HepG2 (cell line): ENCODE data around the gene PRDM15. TPM values are rescaled to one million over a fixed set of nuclear protein-coding genes. Genes with fewer than 3 reads are reported as not detected.

Source experiments
- ATAC-seq: fragments of 200-7000 bp; cut with Tn5 transposase; 3 replicates; pipeline ENCODE4 v1.9.1; 2020; ENCODE audit warnings: mild to moderate bottlenecking, moderate library complexity
- BruUV-seq: library from RNA; stranded (reverse); fragments of 400-500 nt; replicated peaks from 2 replicates; lab custom pipeline; 2021; lab: Mats Ljungman, UMichigan
- CTCF ChIA-PET: fragments of 300-600 bp; formaldehyde crosslinking; extraction: SDS; loops from one replicate; lab custom pipeline; 2021; ENCODE audit warnings: low total read pairs, inconsistent platforms, low intra/inter-chr PET ratio; lab: Yijun Ruan, JAX
- POLR2A ChIA-PET: fragments of 350-600 bp; sonication (Branson Sonifier 250); formaldehyde crosslinking; loops from one replicate; lab custom pipeline; 2020; ENCODE audit warnings: antibody characterized with exemption, inconsistent platforms; lab: Yijun Ruan, JAX
- DNase-seq: peaks from one replicate; pipeline ENCODE4 v3.0.0-alpha.2; 2015; ENCODE audit warnings: low spot score
- FAIRE-seq: peaks from 3 replicates; lab custom pipeline; 2011; peaks lifted over from hg19 to GRCh38; lab: Jason Lieb, UNC
- H2AFZ ChIP-seq: one replicate; pipeline ENCODE4 v1.6.1; 2011; ENCODE audit warnings: low read length, inconsistent platforms
- H3K27ac ChIP-seq: fragments of 300-600 bp; 3 replicates; pipeline ENCODE4 v1.8.0; 2011; ENCODE audit warnings: mixed run types, mild to moderate bottlenecking, mixed read lengths, low read length, inconsistent platforms; ENCODE audit not compliant: insufficient read depth; ENCODE audit errors: extremely low read length
- H3K27me3 ChIP-seq, 2 experiments: fragments of 200-600 bp in 1 of 2; 2 replicates in 1 of 2; 3 replicates in 1 of 2; pipeline versions ENCODE4 v1.6.0 to v1.8.0; 2011; ENCODE audit warnings: low read length in 2 of 2, mild to moderate bottlenecking in 2 of 2, moderate library complexity in 2 of 2, inconsistent platforms in 1 of 2; ENCODE audit not compliant: insufficient read depth in 2 of 2, control insufficient read depth in 1 of 2
- H3K36me3 ChIP-seq, 2 experiments: fragments of 200-600 bp in 1 of 2; replicated peaks in 1 of 2; 2 replicates in 1 of 2; 3 replicates in 1 of 2; pipeline versions ENCODE4 v1.5.1 to v1.8.0; 2011; ENCODE audit warnings: low read length in 2 of 2, inconsistent platforms in 1 of 2; ENCODE audit not compliant: insufficient read depth in 2 of 2, control insufficient read depth in 1 of 2
- H3K4me1 ChIP-seq: 2 replicates; pipeline ENCODE4 v1.5.1; 2012; ENCODE audit warnings: low read length, inconsistent platforms; ENCODE audit not compliant: insufficient read depth
- H3K4me2 ChIP-seq: 2 replicates; pipeline ENCODE4 v1.6.0; 2011; ENCODE audit warnings: low read depth, low read length, inconsistent platforms
- H3K4me3 ChIP-seq, 3 experiments: fragments of 200-600 bp in 1 of 3; sonication (generic), shearing (Covaris generic) in 1 of 3; replicated peaks in 1 of 3; 2 replicates each; pipeline ENCODE4 v1.5.1; 2011 to 2016; ENCODE audit warnings: low read length in 3 of 3, inconsistent platforms in 2 of 3, low read depth in 2 of 3, mild to moderate bottlenecking in 2 of 3, control low read depth in 1 of 3, mixed read lengths in 1 of 3; ENCODE audit not compliant: insufficient read depth in 1 of 3
- H3K79me2 ChIP-seq: one replicate; pipeline ENCODE4 v1.6.1; 2011; ENCODE audit warnings: low read length, inconsistent platforms; ENCODE audit not compliant: insufficient read depth
- H3K9ac ChIP-seq: 2 replicates; pipeline ENCODE4 v1.6.0; 2011; ENCODE audit warnings: mild to moderate bottlenecking, low read depth, low read length, inconsistent platforms; ENCODE audit not compliant: insufficient read depth
- H3K9me3 ChIP-seq: 2 replicates; pipeline ENCODE4 v1.5.1; 2012; ENCODE audit warnings: mild to moderate bottlenecking, low read length
- H4K20me1 ChIP-seq: 2 replicates; pipeline ENCODE4 v1.6.0; 2011; ENCODE audit warnings: inconsistent platforms, mild to moderate bottlenecking, low read length, moderate library complexity; ENCODE audit not compliant: insufficient read depth
- DBP ChIP-seq: sonication (generic); formaldehyde crosslinking; IDR thresholded peaks from 2 replicates; pipeline ENCODE4 v1.4.0; 2020; ENCODE audit warnings: missing genetic modification reagents; ENCODE audit errors: not compliant biosample characterization
- DMTF1 ChIP-seq: sonication (generic); formaldehyde crosslinking; IDR thresholded peaks from 2 replicates; pipeline ENCODE4 v1.4.0; 2020; ENCODE audit warnings: mild to moderate bottlenecking, missing genetic modification reagents
- MAF1 ChIP-seq: sonication (generic); formaldehyde crosslinking; IDR thresholded peaks from 2 replicates; pipeline ENCODE4 v1.5.0; 2020; ENCODE audit warnings: missing genetic modification reagents, borderline replicate concordance
- MED13 ChIP-seq: sonication (generic); formaldehyde crosslinking; IDR thresholded peaks from 2 replicates; pipeline ENCODE4 v1.5.0; 2020; ENCODE audit warnings: missing genetic modification reagents
- MEIS2 ChIP-seq: sonication (generic); formaldehyde crosslinking; IDR thresholded peaks from 2 replicates; pipeline ENCODE4 v1.9.0; 2021; ENCODE audit warnings: mild to moderate bottlenecking, missing genetic modification reagents
- RAD51 ChIP-seq: fragments of 450-650 bp; IDR thresholded peaks from 2 replicates; pipeline ENCODE4 v1.6.1; 2016; ENCODE audit warnings: borderline replicate concordance
- TBP ChIP-seq: sonication (generic); formaldehyde crosslinking; IDR thresholded peaks from 2 replicates; pipeline ENCODE4 v1.5.0; 2020; ENCODE audit warnings: missing genetic modification reagents
- ZNF124 ChIP-seq: sonication (generic); formaldehyde crosslinking; IDR thresholded peaks from 2 replicates; pipeline ENCODE4 v1.4.0; 2020; ENCODE audit warnings: missing genetic modification reagents
- ZNF24 ChIP-seq: fragments of 450-650 bp; IDR thresholded peaks from 2 replicates; pipeline ENCODE4 v1.6.1; 2017; ENCODE audit warnings: antibody characterized with exemption, mild to moderate bottlenecking
- ZNF670 ChIP-seq: sonication (generic); formaldehyde crosslinking; IDR thresholded peaks from 2 replicates; pipeline ENCODE4 v1.8.0; 2022; ENCODE audit warnings: mild to moderate bottlenecking, missing genetic modification reagents, borderline replicate concordance
- WGBS: methylation state at CpG from one replicate; pipeline ENCODE4 v1.1.6; 2017; ENCODE audit warnings: low lambda C conversion rate; 5-methylcytosine and 5-hydroxymethylcytosine counted together
- in situ Hi-C: cut with HindIII; loops from 2 replicates; pipeline ENCODE4 v1.10.0; 2017; ENCODE audit warnings: low pct_unique_long_range_greater_than_20kb; ENCODE audit not compliant: extremely low pct_ligation_motif_present
- intact Hi-C: fragments of 100-400 bp; cut with micrococcal nuclease; formaldehyde crosslinking; loops from one replicate; pipeline ENCODE4 v1.10.0; 2022; ENCODE audit not compliant: unreplicated experiment
- polyA plus RNA-seq, 8 experiments: library from polyadenylated mRNA; depleted of rRNA in 3 of 8; stranded (reverse) in 7 of 8; unstranded in 1 of 8; fragments of >200 nt; fragmentation: Illumina TruSeq in 4 of 8; extraction: Trizol in 4 of 8; gene quantifications; 2 replicates each; pipeline versions ENCODE4 v1.2.1 to v1.2.3, GENCODE V29; 2011 to 2016; ENCODE audit warnings: low read depth in 4 of 8, missing spikeins in 1 of 8, mixed read lengths in 1 of 8; ENCODE audit not compliant: insufficient read depth in 1 of 8
- total RNA-seq, 5 experiments: library from RNA; depleted of rRNA; stranded (reverse); fragments of >200 nt; fragmentation: Illumina TruSeq; extraction: Trizol; gene quantifications; 2 replicates each; pipeline ENCODE4 v1.2.3, GENCODE V29; 2016; ENCODE audit warnings: low read depth in 1 of 5
- TF ChIP-seq, protein P1 (sequence below): sonication (generic); formaldehyde crosslinking; IDR thresholded peaks from 2 replicates; pipeline ENCODE4 v1.9.0; 2021; ENCODE audit warnings: missing genetic modification reagents, mild to moderate bottlenecking, borderline replicate concordance
- TF ChIP-seq, protein P2 (sequence below): sonication (generic); formaldehyde crosslinking; IDR thresholded peaks from 2 replicates; pipeline ENCODE4 v1.4.0; 2020; ENCODE audit warnings: missing genetic modification reagents

PRDM15 gene
- total and polyA plus RNA-seq, 2 of the 13 experiments (the other 11 are each of a cell fraction or from before 2014, with no cell fraction given): 4.0 to 6.9 TPM

- in situ Hi-C loops: no loop called here
- no peak for ATAC-seq
These were observed 63.2 kb downstream of the PRDM15 start for GRCh38 chr21:41815652-41816582.

More at GRCh38 chr21:41815652-41816582, 63.2 kb downstream of the PRDM15 start:
- H4K20me1 ChIP-seq: no peaks in the 10 kb centered on the region
- no peak overlapping the region for H2AFZ ChIP-seq
- H3K27me3 ChIP-seq: no peaks in the 10 kb centered on the region; a peak in 1 of 5 replicates
- H3K4me1 ChIP-seq: no peaks in the 10 kb centered on the region
- WGBS: 94% methylated on average over 30 of the region's 50 CpGs
- peaks cover 4 to 19% of the 10 kb centered on the region in 2 experiments; a peak in 4 of 5 replicates for H3K36me3 ChIP-seq
- no peak overlapping the region for H3K4me3 ChIP-seq
- intact Hi-C loops: loop anchor here (2.0 to 5.0 kb wide), 4 partner anchors 37 to 301 kb away; partner anchors contain the start of gene RIPK4
- FAIRE-seq: no peak
- no peaks in the 10 kb centered on the region for H3K79me2 ChIP-seq
- no peak overlapping the region for H3K4me2 ChIP-seq
- no peaks in the 10 kb centered on the region for H3K9me3 ChIP-seq
- no TSS peak for BruUV-seq
- H3K27ac ChIP-seq: no peak overlapping the region
- TF ChIP-seq, protein P1, sequence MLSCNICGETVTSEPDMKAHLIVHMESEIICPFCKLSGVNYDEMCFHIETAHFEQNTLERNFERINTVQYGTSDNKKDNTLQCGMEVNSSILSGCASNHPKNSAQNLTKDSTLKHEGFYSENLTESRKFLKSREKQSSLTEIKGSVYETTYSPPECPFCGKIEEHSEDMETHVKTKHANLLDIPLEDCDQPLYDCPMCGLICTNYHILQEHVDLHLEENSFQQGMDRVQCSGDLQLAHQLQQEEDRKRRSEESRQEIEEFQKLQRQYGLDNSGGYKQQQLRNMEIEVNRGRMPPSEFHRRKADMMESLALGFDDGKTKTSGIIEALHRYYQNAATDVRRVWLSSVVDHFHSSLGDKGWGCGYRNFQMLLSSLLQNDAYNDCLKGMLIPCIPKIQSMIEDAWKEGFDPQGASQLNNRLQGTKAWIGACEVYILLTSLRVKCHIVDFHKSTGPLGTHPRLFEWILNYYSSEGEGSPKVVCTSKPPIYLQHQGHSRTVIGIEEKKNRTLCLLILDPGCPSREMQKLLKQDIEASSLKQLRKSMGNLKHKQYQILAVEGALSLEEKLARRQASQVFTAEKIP: no peak
- TF ChIP-seq MEIS2 (no peak), MAF1 (CRISPR knock-in tag) (no peak), ZNF124 (CRISPR knock-in tag) (no peak), TBP (CRISPR knock-in tag) (no peak), ZNF24 (no peak), DBP (CRISPR knock-in tag) (no peak), ZNF670 (CRISPR knock-in tag) (no peak), MED13 (CRISPR knock-in tag) (no peak), DMTF1 (CRISPR knock-in tag) (no peak), RAD51 (no peak)
- TF ChIP-seq, protein P2, sequence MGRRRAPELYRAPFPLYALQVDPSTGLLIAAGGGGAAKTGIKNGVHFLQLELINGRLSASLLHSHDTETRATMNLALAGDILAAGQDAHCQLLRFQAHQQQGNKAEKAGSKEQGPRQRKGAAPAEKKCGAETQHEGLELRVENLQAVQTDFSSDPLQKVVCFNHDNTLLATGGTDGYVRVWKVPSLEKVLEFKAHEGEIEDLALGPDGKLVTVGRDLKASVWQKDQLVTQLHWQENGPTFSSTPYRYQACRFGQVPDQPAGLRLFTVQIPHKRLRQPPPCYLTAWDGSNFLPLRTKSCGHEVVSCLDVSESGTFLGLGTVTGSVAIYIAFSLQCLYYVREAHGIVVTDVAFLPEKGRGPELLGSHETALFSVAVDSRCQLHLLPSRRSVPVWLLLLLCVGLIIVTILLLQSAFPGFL (CRISPR knock-in tag): no peak
- TF ChIP-seq, all 625 proteins: peak for 0
- H3K9ac ChIP-seq: no peak overlapping the region
- ChIA-PET CTCF (interaction anchor here (1.4 to 2.6 kb wide), 2 partner anchors 204 to 301 kb away, joined by 3 to 78 read pairs; no protein-coding TSS in a partner anchor), POLR2A (no interaction called here)
- DNase-seq: no peak
